H1 (cell line): ENCODE results near the gene AGPAT2. TPM values are rescaled to one million over a fixed set of nuclear protein-coding genes. Genes with fewer than 3 reads are reported as not detected.

ENCODE experiments used
- CTCF ChIA-PET: fragments of 300-600 bp; sonication (Branson Sonifier 250); formaldehyde crosslinking; loops from one replicate; lab custom pipeline; 2021; ENCODE audit not compliant: partially characterized antibody; lab: Charles Lee
- POLR2A ChIA-PET: fragments of 300-600 bp; sonication (Branson Sonifier 250); formaldehyde crosslinking; loops from one replicate; lab custom pipeline; 2021; ENCODE audit warnings: inconsistent platforms; ENCODE audit not compliant: partially characterized antibody; lab: Charles Lee
- DNase-seq, 2 experiments: peaks; one replicate each; pipeline versions ENCODE4 v3.0.0 to v3.0.0-alpha.2; 2010 to 2022; ENCODE audit warnings: low spot score in 2 of 2, low read depth in 1 of 2, mixed read lengths in 1 of 2
- FAIRE-seq: peaks from 2 replicates; lab custom pipeline; 2011; peaks lifted over from hg19 to GRCh38; lab: Jason Lieb, UNC
- H2AFZ ChIP-seq: 2 replicates; pipeline ENCODE4 v1.8.1; 2012; ENCODE audit warnings: low read length, inconsistent platforms
- H2AK5ac ChIP-seq: 2 replicates; pipeline ENCODE4 v1.6.1; 2013; ENCODE audit warnings: low read depth, low read length
- H2BK120ac ChIP-seq: replicated peaks from 2 replicates; pipeline ENCODE3; 2013; ENCODE audit warnings: low read depth, low read length, inconsistent platforms
- H2BK12ac ChIP-seq: 2 replicates; pipeline ENCODE4 v1.6.1; 2013; ENCODE audit warnings: low read depth, low read length
- H2BK15ac ChIP-seq: 2 replicates; pipeline ENCODE4 v1.6.1; 2013; ENCODE audit warnings: low read length
- H2BK20ac ChIP-seq: 2 replicates; pipeline ENCODE4 v1.6.1; 2013; ENCODE audit warnings: low read length
- H2BK5ac ChIP-seq: 2 replicates; pipeline ENCODE4 v1.6.1; 2013; ENCODE audit warnings: low read depth, low read length
- H3K14ac ChIP-seq: 2 replicates; pipeline ENCODE4 v1.6.1; 2013; ENCODE audit warnings: inconsistent platforms; ENCODE audit not compliant: insufficient read length
- H3K18ac ChIP-seq: 2 replicates; pipeline ENCODE4 v1.6.1; 2013; ENCODE audit warnings: low read length; ENCODE audit errors: extremely low read depth
- H3K23ac ChIP-seq: 2 replicates; pipeline ENCODE4 v1.6.1; 2013; ENCODE audit warnings: inconsistent platforms; ENCODE audit not compliant: insufficient read length
- H3K23me2 ChIP-seq: 2 replicates; pipeline ENCODE4 v1.6.1; 2013; ENCODE audit warnings: low read depth, low read length
- H3K27ac ChIP-seq: 2 replicates; pipeline ENCODE4 v1.6.1; 2011; ENCODE audit warnings: low read depth, low read length, inconsistent platforms
- H3K27me3 ChIP-seq, 4 experiments: replicated peaks in 1 of 4; 1 replicate in 1 of 4; 2 replicates in 3 of 4; pipeline versions ENCODE4 v1.6.1 to v1.8.1; 2011 to 2013; ENCODE audit warnings: low read length in 3 of 4, mild to moderate bottlenecking in 3 of 4, inconsistent platforms in 2 of 4, mixed read lengths in 2 of 4, moderate library complexity in 1 of 4; ENCODE audit not compliant: control insufficient read depth in 3 of 4, insufficient read depth in 3 of 4; ENCODE audit errors: extremely low read depth in 1 of 4
- H3K36me3 ChIP-seq, 4 experiments: 2 replicates each; pipeline versions ENCODE4 v1.6.1 to v1.8.1; 2011 to 2013; ENCODE audit warnings: mild to moderate bottlenecking in 4 of 4, low read length in 3 of 4, moderate library complexity in 2 of 4, control low read depth in 1 of 4, inconsistent platforms in 1 of 4; ENCODE audit not compliant: insufficient read depth in 4 of 4, control insufficient read depth in 2 of 4
- H3K4ac ChIP-seq: replicated peaks from 2 replicates; pipeline ENCODE3; 2013; ENCODE audit warnings: low read length, low read depth, mixed read lengths, inconsistent platforms; ENCODE audit not compliant: insufficient read length
- H3K4me1 ChIP-seq, 4 experiments: replicated peaks in 1 of 4; 1 replicate in 1 of 4; 2 replicates in 3 of 4; pipeline versions ENCODE4 v1.6.1 to v1.8.1; 2011 to 2013; ENCODE audit warnings: low read length in 3 of 4, inconsistent platforms in 2 of 4, mixed read lengths in 1 of 4; ENCODE audit not compliant: insufficient read depth in 4 of 4, control insufficient read depth in 3 of 4
- H3K4me2 ChIP-seq, 2 experiments: 2 replicates each; pipeline versions ENCODE4 v1.6.1 to v1.8.1; 2011 to 2013; ENCODE audit warnings: low read depth in 2 of 2, low read length in 2 of 2, control low read depth in 1 of 2, inconsistent platforms in 1 of 2, mild to moderate bottlenecking in 1 of 2; ENCODE audit not compliant: insufficient read depth in 1 of 2
- H3K4me3 ChIP-seq, 4 experiments: fragments of 200-600, 300-600 bp in 1 of 4; sonication (generic), shearing (Covaris generic), sonication (Bioruptor Twin) in 1 of 4; 2 replicates each; pipeline versions ENCODE4 v1.5.1 to v1.8.1; 2011 to 2016; ENCODE audit warnings: low read length in 4 of 4, low read depth in 3 of 4, control low read depth in 2 of 4, inconsistent platforms in 2 of 4, mild to moderate bottlenecking in 2 of 4, mixed read lengths in 1 of 4, moderate library complexity in 1 of 4; ENCODE audit not compliant: insufficient read depth in 2 of 4; ENCODE audit errors: extremely low read depth in 1 of 4
- H3K56ac ChIP-seq: replicated peaks from 2 replicates; pipeline ENCODE3; 2013; ENCODE audit warnings: low read depth, mild to moderate bottlenecking, mixed read lengths, low read length, inconsistent platforms; ENCODE audit not compliant: insufficient read length
- H3K79me1 ChIP-seq: 2 replicates; pipeline ENCODE4 v1.6.1; 2013; ENCODE audit warnings: low read depth, low read length, control low read depth
- H3K79me2 ChIP-seq, 2 experiments: 2 replicates each; pipeline versions ENCODE4 v1.6.1 to v1.8.1; 2012 to 2013; ENCODE audit warnings: low read length in 2 of 2, mild to moderate bottlenecking in 2 of 2, inconsistent platforms in 1 of 2; ENCODE audit not compliant: insufficient read depth in 2 of 2, control insufficient read depth in 1 of 2
- H3K9ac ChIP-seq, 4 experiments: replicated peaks in 1 of 4; 1 replicate in 1 of 4; 2 replicates in 3 of 4; pipeline versions ENCODE4 v1.6.1 to v1.8.1; 2011 to 2013; ENCODE audit warnings: low read depth in 3 of 4, low read length in 3 of 4, control low read depth in 2 of 4, mild to moderate bottlenecking in 2 of 4, moderate library complexity in 2 of 4, inconsistent platforms in 1 of 4; ENCODE audit errors: extremely low read depth in 1 of 4
- H3K9me3 ChIP-seq, 2 experiments: 2 replicates each; pipeline versions ENCODE4 v1.6.1 to v1.8.1; 2012 to 2013; ENCODE audit warnings: mild to moderate bottlenecking in 2 of 2, moderate library complexity in 2 of 2, control low read depth in 1 of 2, inconsistent platforms in 1 of 2, low read depth in 1 of 2, low read length in 1 of 2, mixed read lengths in 1 of 2; ENCODE audit not compliant: insufficient read depth in 2 of 2
- H4K20me1 ChIP-seq, 2 experiments: replicated peaks in 1 of 2; 2 replicates each; pipeline versions ENCODE3 to v1.8.1; 2011 to 2013; ENCODE audit warnings: inconsistent platforms in 2 of 2, low read length in 2 of 2, mild to moderate bottlenecking in 1 of 2; ENCODE audit not compliant: insufficient read depth in 2 of 2, control insufficient read depth in 1 of 2
- H4K5ac ChIP-seq: 2 replicates; pipeline ENCODE4 v1.6.1; 2013; ENCODE audit warnings: low read length, low read depth, mixed read lengths, inconsistent platforms; ENCODE audit not compliant: insufficient read length
- H4K8ac ChIP-seq: 2 replicates; pipeline ENCODE4 v1.8.0; 2013; ENCODE audit warnings: mild to moderate bottlenecking, moderate library complexity, low read length, inconsistent platforms; ENCODE audit not compliant: insufficient read depth; ENCODE audit errors: extremely low read depth
- H4K91ac ChIP-seq: replicated peaks from 2 replicates; pipeline ENCODE3; 2013; ENCODE audit warnings: low read length, mixed read lengths, inconsistent platforms; ENCODE audit not compliant: insufficient read length
- CHD1 ChIP-seq: IDR thresholded peaks from 2 replicates; pipeline ENCODE4 v1.6.1; 2012; ENCODE audit warnings: low read depth, low read length, improper control_type of control experiment
- GABPA ChIP-seq: IDR thresholded peaks from 2 replicates; pipeline ENCODE4 v1.6.1; 2011; ENCODE audit warnings: mild to moderate bottlenecking, low read length, moderate library complexity, borderline replicate concordance; ENCODE audit not compliant: insufficient read depth
- KDM5A ChIP-seq: fragments of 200-600 bp; IDR thresholded peaks from 2 replicates; pipeline ENCODE4 v1.7.1; 2012; ENCODE audit warnings: mild to moderate bottlenecking, low read length, inconsistent platforms, mixed read lengths
- MAFK ChIP-seq: IDR thresholded peaks from 2 replicates; pipeline ENCODE4 v1.6.1; 2012; ENCODE audit warnings: low read depth, mild to moderate bottlenecking, improper control_type of control experiment, low read length
- POLR2AphosphoS5 ChIP-seq: IDR thresholded peaks from 2 replicates; pipeline ENCODE4 v1.6.1; 2011; ENCODE audit warnings: low read depth, low read length
- RBBP5 ChIP-seq: IDR thresholded peaks from 2 replicates; pipeline ENCODE4 v1.7.1; 2012; ENCODE audit warnings: low read depth, mild to moderate bottlenecking, inconsistent platforms, low read length, moderate library complexity, borderline replicate concordance
- RFX5 ChIP-seq: IDR thresholded peaks from 2 replicates; pipeline ENCODE4 v1.6.1; 2011; ENCODE audit warnings: low read depth, low read length, improper control_type of control experiment, borderline replicate concordance
- WGBS, 2 experiments: shearing (Covaris generic) in 1 of 2; methylation state at CpG; one replicate each; pipeline versions ENCODE4 v1.1.6 to v1.1.7; 2013 to 2015; ENCODE audit warnings: low lambda C conversion rate in 2 of 2, mixed read lengths in 2 of 2, inconsistent platforms in 1 of 2, low coverage in 1 of 2, missing lambda C conversion rate in 1 of 2; ENCODE audit not compliant: insufficient replicate concordance in 2 of 2, insufficient coverage in 1 of 2, insufficient read length in 1 of 2; ENCODE audit errors: extremely low coverage in 1 of 2, missing lambda C conversion rate in 1 of 2; 5-methylcytosine and 5-hydroxymethylcytosine counted together
- polyA plus RNA-seq, 7 experiments: library from polyadenylated mRNA; depleted of rRNA in 3 of 7; stranded (reverse) in 5 of 7; unstranded in 2 of 7; fragments of >200 nt in 5 of 7; fragments of 200-250 nt in 2 of 7; gene quantifications; 1 replicate in 5 of 7; 2 replicates in 1 of 7; 4 replicates in 1 of 7; pipeline versions ENCODE4 v1.2.1 to v1.2.3, GENCODE V29; 2011 to 2013; ENCODE audit warnings: missing spikeins in 2 of 7, mixed read lengths in 2 of 7
- total RNA-seq: library from RNA; stranded (reverse); fragmentation: NEBNext Ultra II Directional; extraction: Animal tissue kit (Norgen Biotek cat#: 25700); gene quantifications from 2 replicates; pipeline ENCODE4 v1.2.1, GENCODE V29; 2021

AGPAT2 gene
- total and polyA plus RNA-seq, 2 of the 8 experiments (the other 6 are each of a cell fraction or from before 2014, with no cell fraction given): 31.6 to 37.6 TPM

DNA sequence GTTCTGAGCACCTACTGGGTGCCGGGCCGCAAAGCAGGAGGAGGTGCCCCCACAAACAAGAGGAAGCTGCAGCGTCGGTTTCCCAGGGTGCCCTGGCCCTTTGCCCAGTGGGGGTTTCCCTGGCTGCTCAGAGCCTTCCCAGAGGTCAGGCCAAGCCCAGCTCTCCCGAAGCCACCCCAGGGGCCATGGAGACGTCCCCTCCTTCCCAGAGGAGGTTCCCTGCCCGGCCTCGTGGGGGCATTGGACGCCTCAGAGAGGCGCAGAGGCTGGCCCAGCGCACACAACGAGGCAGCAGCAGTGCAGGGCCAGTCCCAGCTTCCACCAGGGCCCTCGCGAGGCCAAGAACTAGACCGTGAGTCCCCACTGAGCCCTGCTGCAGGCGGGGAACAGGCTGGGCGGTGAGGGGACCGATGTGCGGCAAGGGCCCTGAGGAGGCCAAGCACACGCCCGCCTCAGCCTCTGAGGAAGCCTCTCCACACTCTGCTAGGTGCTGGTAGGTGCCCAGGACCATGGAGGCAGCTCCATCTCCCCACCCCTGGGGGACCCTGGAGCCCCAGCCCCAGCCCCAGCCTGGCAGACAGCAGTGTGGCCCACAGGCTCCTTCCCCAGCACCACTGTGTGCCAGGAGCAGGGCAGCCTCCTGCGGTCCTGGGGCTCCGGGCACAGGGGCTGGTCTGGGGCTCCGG lies 32.1 kb upstream of the AGPAT2 start:
- FAIRE-seq (no peak), DNase-seq (no peak)

More for the DNA sequence above, 32.1 kb upstream of the AGPAT2 start:
- Histone ChIP-seq H2AK5ac (no peak overlapping the region), H2AFZ (no peak overlapping the region), H3K27ac (no peak overlapping the region), H3K23ac (no peak overlapping the region), H4K5ac (no peak overlapping the region), H2BK20ac (no peak overlapping the region), H3K4ac (no peak overlapping the region), H4K20me1 (peaks cover 15 to 33% of the 10 kb centered on the region in 2 experiments), H3K4me2 (no peak overlapping the region), H3K27me3 (no peaks in the 10 kb centered on the region), H3K4me3 (no peak overlapping the region), H2BK15ac (no peak overlapping the region), H4K91ac (no peak overlapping the region), H3K14ac (no peak overlapping the region), H3K4me1 (peaks cover 0 to 7% (median 1%) of the 10 kb centered on the region in 4 experiments; a peak in 3 of 7 replicates), H3K23me2 (no peaks in the 10 kb centered on the region; the same call in 1 of the 2 replicates), H2BK5ac (no peak overlapping the region), H3K56ac (no peak overlapping the region), H3K79me1 (peaks cover 10% of the 10 kb centered on the region), H3K9me3 (no peaks in the 10 kb centered on the region), H2BK120ac (no peak overlapping the region), H3K36me3 (peaks cover 7 to 24% (median 15%) of the 10 kb centered on the region in 4 experiments; a peak in 6 of 8 replicates), H2BK12ac (no peak overlapping the region), H3K79me2 (peaks cover 0 to under 1% of the 10 kb centered on the region in 2 experiments; a peak in 1 of 4 replicates), H3K9ac (no peak overlapping the region), H3K18ac (no peak overlapping the region), H4K8ac (no peak overlapping the region)
- POLR2A ChIA-PET: interaction anchor here (0.6 to 11.2 kb wide), 6 partner anchors 12 to 396 kb away, joined by 3 to 223 read pairs (median 3); partner anchors contain the start of gene LCN10
- TF ChIP-seq CHD1 (no peak), POLR2AphosphoS5 (no peak), KDM5A (no peak), RBBP5 (no peak), GABPA (0 out of 2 replicates have a peak, but pooled peaks have one; percentile 7), MAFK (no peak), RFX5 (no peak)
- WGBS, 2 experiments: 86% methylated on average over 22 of the region's 24 CpGs; no CpG with 5 or more reads in 1 of the 2 experiments
- CTCF ChIA-PET: interaction anchor here (0.8 to 9.2 kb wide), 7 partner anchors 9 to 48 kb away, joined by 3 to 62 read pairs (median 4); partner anchors contain the start of gene LCN8
